GM12878 (cell line): ENCODE data around the gene ALDH1A3. TPM values are rescaled to one million over a fixed set of nuclear protein-coding genes. Genes with fewer than 3 reads are reported as not detected.
A peak's percentile ranks its signal among the peaks of the same experiment; 100 is the strongest.

ENCODE experiments used
- ATAC-seq: fragments of 200-7000 bp; cut with Tn5 transposase; 3 replicates; pipeline ENCODE4 v1.9.1; 2020; ENCODE audit warnings: mild to moderate bottlenecking, moderate library complexity
- BruUV-seq: library from RNA; stranded (reverse); fragments of 400-500 nt; replicated peaks from 2 replicates; lab custom pipeline; 2021; lab: Mats Ljungman, UMichigan
- CTCF ChIA-PET: fragments of 300-600 bp; sonication (Branson Sonifier 250); formaldehyde crosslinking; extraction: SDS; loops from one replicate; lab custom pipeline; 2021; ENCODE audit warnings: inconsistent platforms; lab: Yijun Ruan, JAX
- POLR2A ChIA-PET: fragments of 350-600 bp; formaldehyde crosslinking; extraction: SDS; loops from one replicate; lab custom pipeline; 2021; ENCODE audit warnings: inconsistent platforms; lab: Charles Lee
- RAD21 ChIA-PET: fragments of 300-600 bp; sonication (Branson Sonifier 250); formaldehyde crosslinking; loops from one replicate; lab custom pipeline; 2023; ENCODE audit warnings: antibody characterized with exemption; ENCODE audit not compliant: unreplicated experiment; lab: Charles Lee
- SMC1A ChIA-PET: fragments of 300-600 bp; sonication (Branson Sonifier 250); formaldehyde crosslinking; loops from one replicate; lab custom pipeline; 2023; ENCODE audit not compliant: unreplicated experiment, uncharacterized antibody; lab: Charles Lee
- DNase-seq: peaks from one replicate; pipeline ENCODE4 v3.0.0-alpha.2; 2011; ENCODE audit warnings: low read depth, low spot score
- FAIRE-seq: peaks from 3 replicates; lab custom pipeline; 2011; peaks lifted over from hg19 to GRCh38; lab: Jason Lieb, UNC
- H2AFZ ChIP-seq: 2 replicates; pipeline ENCODE4 v1.6.0; 2011; ENCODE audit warnings: low read depth, low read length, control low read depth; ENCODE audit not compliant: control insufficient read depth
- H3K27ac ChIP-seq: 2 replicates; pipeline ENCODE4 v1.5.1; 2011; ENCODE audit warnings: control low read depth; ENCODE audit not compliant: control insufficient read depth, insufficient read depth
- H3K27me3 ChIP-seq, 2 experiments: replicated peaks in 1 of 2; 2 replicates each; pipeline versions ENCODE4 v1.6.0 to v1.6.1; 2011; ENCODE audit warnings: low read length in 1 of 2; ENCODE audit not compliant: control insufficient read depth in 2 of 2, insufficient read depth in 2 of 2
- H3K36me3 ChIP-seq, 2 experiments: 2 replicates each; pipeline ENCODE4 v1.5.1; 2011; ENCODE audit warnings: low read length in 1 of 2; ENCODE audit not compliant: control insufficient read depth in 2 of 2, insufficient read depth in 2 of 2
- H3K4me1 ChIP-seq: 2 replicates; pipeline ENCODE4 v1.6.1; 2011; ENCODE audit warnings: mild to moderate bottlenecking, low read length, moderate library complexity, mixed read lengths; ENCODE audit not compliant: control insufficient read depth, insufficient read depth
- H3K4me2 ChIP-seq: 2 replicates; pipeline ENCODE4 v1.6.0; 2011; ENCODE audit warnings: control low read depth; ENCODE audit not compliant: control insufficient read depth, insufficient read depth
- H3K4me3 ChIP-seq: fragments of 200-600 bp; sonication (generic); 2 replicates; pipeline ENCODE4 v1.5.1; 2016
- H3K79me2 ChIP-seq: 2 replicates; pipeline ENCODE4 v1.6.0; 2011; ENCODE audit warnings: low read length; ENCODE audit not compliant: control insufficient read depth, insufficient read depth
- H3K9ac ChIP-seq: 2 replicates; pipeline ENCODE4 v1.8.0; 2011; ENCODE audit warnings: low read length, control low read depth, mixed read lengths; ENCODE audit not compliant: control insufficient read depth, insufficient read depth
- H3K9me3 ChIP-seq: replicated peaks from 3 replicates; pipeline ENCODE4 v1.5.1; 2011; ENCODE audit warnings: mild to moderate bottlenecking, low read length; ENCODE audit not compliant: control insufficient read depth, insufficient read depth
- H4K20me1 ChIP-seq: 2 replicates; pipeline ENCODE4 v1.6.0; 2011; ENCODE audit not compliant: control insufficient read depth, insufficient read depth
- FOS ChIP-seq: IDR thresholded peaks from 3 replicates; pipeline ENCODE4 v1.6.1; 2011; ENCODE audit warnings: borderline replicate concordance; ENCODE audit not compliant: insufficient read length; ENCODE audit errors: extremely low read depth
- FOXK2 ChIP-seq: fragments of 450-650 bp; IDR thresholded peaks from 2 replicates; pipeline ENCODE4 v1.6.1; 2017; ENCODE audit warnings: mild to moderate bottlenecking, moderate library complexity
- RAD21 ChIP-seq: IDR thresholded peaks from 2 replicates; pipeline ENCODE4 v1.6.1; 2011; ENCODE audit warnings: mild to moderate bottlenecking, low read depth, low read length, moderate library complexity; ENCODE audit not compliant: insufficient read depth
- RUNX3 ChIP-seq: IDR thresholded peaks from 2 replicates; pipeline ENCODE4 v1.6.1; 2012; ENCODE audit warnings: low read length, inconsistent platforms
- WGBS: methylation state at CpG from one replicate; pipeline ENCODE4 v1.1.6; 2016; ENCODE audit warnings: low lambda C conversion rate; ENCODE audit not compliant: insufficient replicate concordance, insufficient coverage; ENCODE audit errors: missing lambda C conversion rate; 5-methylcytosine and 5-hydroxymethylcytosine counted together
- in situ Hi-C: fragments of 300-500 bp; cut with MboI; formaldehyde crosslinking; loops from 9 replicates; pipeline ENCODE4 v1.14.3; 2018; ENCODE audit warnings: mixed read lengths
- intact Hi-C: fragments of 100-400 bp; cut with micrococcal nuclease; formaldehyde crosslinking; loops from one replicate; pipeline ENCODE4 v1.14.2; 2022; ENCODE audit not compliant: unreplicated experiment
- polyA plus RNA-seq, 11 experiments: library from polyadenylated mRNA; depleted of rRNA in 4 of 11; unstranded in 6 of 11; stranded (reverse) in 5 of 11; fragments of >200 nt; fragmentation: Nextera tagmentation in 4 of 11; fragmentation: Illumina TruSeq in 1 of 11; extraction: Ambion mirVana in 4 of 11; extraction: Trizol in 1 of 11; gene quantifications; 1 replicate in 1 of 11; 2 replicates in 10 of 11; pipeline versions ENCODE4 v1.2.1 to v1.2.3, GENCODE V29; 2011 to 2016; ENCODE audit warnings: inconsistent platforms in 2 of 11, missing spikeins in 2 of 11, low read depth in 1 of 11
- total RNA-seq, 4 experiments: library from RNA; depleted of rRNA in 3 of 4; stranded (reverse); fragments of >200 nt in 3 of 4; fragmentation: Illumina TruSeq in 1 of 4; extraction: Trizol in 1 of 4; gene quantifications; 2 replicates each; pipeline versions ENCODE4 v1.2.1 to v1.2.3, GENCODE V29; 2013 to 2021
- TF ChIP-seq, protein P1 (sequence below), 3 experiments: IDR thresholded peaks in 2 of 3; conservative IDR thresholded peaks in 1 of 3; 2 replicates each; pipeline ENCODE4 v1.5.1; 2011; ENCODE audit warnings: low read depth in 3 of 3, low read length in 3 of 3, mild to moderate bottlenecking in 3 of 3, control low read depth in 2 of 3, moderate library complexity in 2 of 3, inconsistent platforms in 1 of 3, mixed read lengths in 1 of 3; ENCODE audit not compliant: control insufficient read depth in 2 of 3, insufficient read depth in 1 of 3; ENCODE audit errors: extremely low read depth in 1 of 3
- TF ChIP-seq, protein P2 (sequence below): fragments of 450-650 bp; conservative IDR thresholded peaks from 2 replicates; pipeline ENCODE4 v1.6.1; 2017; ENCODE audit warnings: mild to moderate bottlenecking, moderate library complexity

Gene ALDH1A3
- total and polyA plus RNA-seq, 10 of the 15 experiments (the other 5 are each of a cell fraction or from before 2014, with no cell fraction given), result 0.06 to 0.69 (median 0.18) TPM

DNA sequence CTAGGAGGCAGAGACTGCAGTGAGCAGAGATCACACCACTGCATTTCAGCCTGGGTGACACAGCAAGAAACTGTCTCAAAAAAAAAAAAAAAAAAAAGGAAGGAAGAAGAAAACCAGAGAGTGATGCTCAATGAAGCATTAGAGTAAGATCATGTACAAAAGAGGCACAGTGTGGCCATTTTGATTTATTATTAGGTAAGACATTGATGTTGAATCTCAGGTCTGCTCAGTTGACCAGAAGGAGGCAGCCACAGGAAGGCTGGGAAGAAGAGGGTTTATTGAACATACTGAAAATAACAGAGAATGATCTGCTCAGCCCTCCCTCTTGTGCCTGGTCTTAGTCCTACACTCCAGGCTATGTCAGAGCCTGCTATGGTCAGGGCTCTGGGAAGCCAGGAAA lies 55.1 kb downstream of the ALDH1A3 start (continued):
- TF ChIP-seq, protein P1, sequence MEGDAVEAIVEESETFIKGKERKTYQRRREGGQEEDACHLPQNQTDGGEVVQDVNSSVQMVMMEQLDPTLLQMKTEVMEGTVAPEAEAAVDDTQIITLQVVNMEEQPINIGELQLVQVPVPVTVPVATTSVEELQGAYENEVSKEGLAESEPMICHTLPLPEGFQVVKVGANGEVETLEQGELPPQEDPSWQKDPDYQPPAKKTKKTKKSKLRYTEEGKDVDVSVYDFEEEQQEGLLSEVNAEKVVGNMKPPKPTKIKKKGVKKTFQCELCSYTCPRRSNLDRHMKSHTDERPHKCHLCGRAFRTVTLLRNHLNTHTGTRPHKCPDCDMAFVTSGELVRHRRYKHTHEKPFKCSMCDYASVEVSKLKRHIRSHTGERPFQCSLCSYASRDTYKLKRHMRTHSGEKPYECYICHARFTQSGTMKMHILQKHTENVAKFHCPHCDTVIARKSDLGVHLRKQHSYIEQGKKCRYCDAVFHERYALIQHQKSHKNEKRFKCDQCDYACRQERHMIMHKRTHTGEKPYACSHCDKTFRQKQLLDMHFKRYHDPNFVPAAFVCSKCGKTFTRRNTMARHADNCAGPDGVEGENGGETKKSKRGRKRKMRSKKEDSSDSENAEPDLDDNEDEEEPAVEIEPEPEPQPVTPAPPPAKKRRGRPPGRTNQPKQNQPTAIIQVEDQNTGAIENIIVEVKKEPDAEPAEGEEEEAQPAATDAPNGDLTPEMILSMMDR (IDR thresholded peaks at IDR 0.05 in 2 of 3, conservative IDR thresholded peaks at IDR 0.05 in 1 of 3; ENCODE audit: control insufficient read depth in 2 of 3, extremely low read depth in 1 of 3, insufficient read depth in 1 of 3, low read depth in 3 of 3, low read length in 3 of 3), result peak in 2 of 3 experiments; percentile 28 to 36; a peak in 4 of 6 replicates
- no peak for TF ChIP-seq FOS
- 0 out of 2 replicates have a peak, but pooled peaks have one; percentile 11 for TF ChIP-seq RUNX3
- TF ChIP-seq FOXK2, result no peak
- peak; percentile 41; the same call in 1 of the 2 replicates for TF ChIP-seq RAD21

DNA sequence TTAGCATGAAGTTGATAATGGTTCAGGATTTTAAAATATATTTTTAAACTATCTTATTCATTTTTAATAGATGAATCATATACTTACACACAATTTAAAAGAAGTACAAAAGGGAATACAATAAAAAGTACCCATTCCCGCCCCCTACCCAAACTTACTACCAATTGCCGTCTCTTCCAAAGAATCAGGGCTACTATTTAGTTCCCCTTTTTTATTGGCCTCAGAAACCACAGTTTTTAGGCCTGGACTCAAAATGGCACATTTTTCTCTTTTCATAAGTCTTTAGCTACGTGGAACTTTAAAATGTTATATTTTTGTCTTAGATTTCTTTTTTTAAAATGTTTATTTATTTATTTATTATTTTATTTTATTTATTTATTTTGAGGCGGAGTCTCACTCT lies 57.5 kb downstream of the ALDH1A3 start:
- FAIRE-seq, result no peak
- Histone ChIP-seq H4K20me1 (0 out of 2 replicates have a peak, but pooled peaks cover 2% of the 10 kb centered on the region), H3K4me1 (peaks cover 55% of the 10 kb centered on the region), H3K79me2 (peaks cover 44% of the 10 kb centered on the region), H3K4me3 (no peak overlapping the region), H3K27me3 (no peaks in the 10 kb centered on the region), H3K4me2 (no peak overlapping the region), H3K36me3 (peaks cover 0 to 15% of the 10 kb centered on the region in 2 experiments; a peak in 3 of 4 replicates), H3K9ac (no peak overlapping the region), H2AFZ (no peak overlapping the region), H3K27ac (no peak overlapping the region), H3K9me3 (no peaks in the 10 kb centered on the region)
- ChIA-PET CTCF (interaction anchor here (0.6 to 2.6 kb wide), 6 partner anchors 10 to 72 kb away, joined by 3 to 8 read pairs (median 4); no protein-coding TSS in a partner anchor), POLR2A (interaction anchor here (0.9 to 1.3 kb wide), 2 partner anchors 10 to 31 kb away, joined by 3 to 7 read pairs; no protein-coding TSS in a partner anchor), RAD21 (interaction anchor here (2.5 kb wide), 1 partner anchor 10 kb away, joined by 9 read pairs; no protein-coding TSS in a partner anchor), SMC1A (interaction anchor here (0.9 to 2.5 kb wide), 4 partner anchors 9 to 69 kb away, joined by 3 to 11 read pairs (median 3); no protein-coding TSS in a partner anchor)
- BruUV-seq, result no TSS peak
- in situ Hi-C loops, result loop anchor here (25.0 kb wide), 1 partner anchor 1425 kb away; no protein-coding TSS in a partner anchor
- ATAC-seq, result no peak
- intact Hi-C loops, result no loop called here
- WGBS, result 84% methylated on average over 4 of the region's 4 CpGs
- TF ChIP-seq, protein P2, sequence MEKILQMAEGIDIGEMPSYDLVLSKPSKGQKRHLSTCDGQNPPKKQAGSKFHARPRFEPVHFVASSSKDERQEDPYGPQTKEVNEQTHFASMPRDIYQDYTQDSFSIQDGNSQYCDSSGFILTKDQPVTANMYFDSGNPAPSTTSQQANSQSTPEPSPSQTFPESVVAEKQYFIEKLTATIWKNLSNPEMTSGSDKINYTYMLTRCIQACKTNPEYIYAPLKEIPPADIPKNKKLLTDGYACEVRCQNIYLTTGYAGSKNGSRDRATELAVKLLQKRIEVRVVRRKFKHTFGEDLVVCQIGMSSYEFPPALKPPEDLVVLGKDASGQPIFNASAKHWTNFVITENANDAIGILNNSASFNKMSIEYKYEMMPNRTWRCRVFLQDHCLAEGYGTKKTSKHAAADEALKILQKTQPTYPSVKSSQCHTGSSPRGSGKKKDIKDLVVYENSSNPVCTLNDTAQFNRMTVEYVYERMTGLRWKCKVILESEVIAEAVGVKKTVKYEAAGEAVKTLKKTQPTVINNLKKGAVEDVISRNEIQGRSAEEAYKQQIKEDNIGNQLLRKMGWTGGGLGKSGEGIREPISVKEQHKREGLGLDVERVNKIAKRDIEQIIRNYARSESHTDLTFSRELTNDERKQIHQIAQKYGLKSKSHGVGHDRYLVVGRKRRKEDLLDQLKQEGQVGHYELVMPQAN, result no peak
- TF ChIP-seq RUNX3, result peak; percentile 33; the same call in 1 of the 2 replicates
- DNase-seq, result no peak
